Breast epithelium (tissue), 4 donors: Measurements from ENCODE around the gene FJX1. TPM values are rescaled to one million over a fixed set of nuclear protein-coding genes. Genes with fewer than 3 reads are reported as not detected.

ENCODE experiments used
- DNase-seq, 2 donors: peaks; one replicate each; pipeline ENCODE4 v3.0.0-alpha.2; 2019; ENCODE audit warnings: low spot score in 2 of 2
- H3K27ac ChIP-seq, 2 donors: fragments of 200-600 bp; sonication (generic) in 1 of 2; one replicate each; pipeline ENCODE4 v1.5.1; 2016 to 2019; ENCODE audit warnings: mild to moderate bottlenecking in 1 of 2
- H3K27me3 ChIP-seq, 2 donors: fragments of 200-600 bp; sonication (generic) in 1 of 2; one replicate each; pipeline versions ENCODE4 v1.5.1 to v1.6.0; 2017 to 2019; ENCODE audit warnings: control low read depth in 1 of 2, mild to moderate bottlenecking in 1 of 2
- H3K36me3 ChIP-seq: fragments of 200-600 bp; one replicate; pipeline ENCODE4 v1.5.1; 2019
- H3K4me1 ChIP-seq, 2 donors: fragments of 200-600 bp; sonication (generic); one replicate each; pipeline ENCODE4 v1.5.1; 2016 to 2019; ENCODE audit warnings: control low read depth in 1 of 2
- H3K4me3 ChIP-seq, 3 donors: fragments of 200-600 bp; sonication (generic); 1 replicate in 2 of 3; 2 replicates in 1 of 3; pipeline ENCODE4 v1.5.1; 2016 to 2019; ENCODE audit warnings: mild to moderate bottlenecking in 3 of 3, moderate library complexity in 2 of 3
- H3K9me3 ChIP-seq, 2 donors: fragments of 200-600 bp; sonication (generic) in 1 of 2; one replicate each; pipeline ENCODE4 v1.5.1; 2016 to 2019; ENCODE audit warnings: control low read depth in 1 of 2
- POLR2A ChIP-seq: fragments of 450-650 bp; IDR thresholded peaks from one replicate; pipeline ENCODE4 v1.6.1; 2016; ENCODE audit warnings: antibody characterized with exemption, mild to moderate bottlenecking, moderate library complexity
- POLR2AphosphoS5 ChIP-seq, 3 donors: sonication (generic); formaldehyde crosslinking; IDR thresholded peaks; one replicate each; pipeline ENCODE4 v1.6.1; 2017; ENCODE audit warnings: antibody characterized with exemption in 3 of 3
- intact Hi-C: fragments of 100-400 bp; cut with DNase I; formaldehyde crosslinking; loops from one replicate; pipeline ENCODE4 v1.15.1; 2023; ENCODE audit warnings: low total_unique reads
- total RNA-seq, 3 donors: library from RNA; depleted of rRNA; stranded (reverse); fragments of >200 nt; gene quantifications; one replicate each; pipeline ENCODE4 v1.1.0, GENCODE V29; 2016
- TF ChIP-seq, protein P1 (sequence below), 3 donors: fragments of 450-650 bp; IDR thresholded peaks; one replicate each; pipeline ENCODE4 v1.5.1; 2016 to 2017; ENCODE audit warnings: antibody characterized with exemption in 3 of 3, mild to moderate bottlenecking in 3 of 3, moderate library complexity in 3 of 3

FJX1 gene
- total RNA-seq, 3 donors from 2014 or later: 1.1 to 12.1 (median 8.3) TPM

DNA sequence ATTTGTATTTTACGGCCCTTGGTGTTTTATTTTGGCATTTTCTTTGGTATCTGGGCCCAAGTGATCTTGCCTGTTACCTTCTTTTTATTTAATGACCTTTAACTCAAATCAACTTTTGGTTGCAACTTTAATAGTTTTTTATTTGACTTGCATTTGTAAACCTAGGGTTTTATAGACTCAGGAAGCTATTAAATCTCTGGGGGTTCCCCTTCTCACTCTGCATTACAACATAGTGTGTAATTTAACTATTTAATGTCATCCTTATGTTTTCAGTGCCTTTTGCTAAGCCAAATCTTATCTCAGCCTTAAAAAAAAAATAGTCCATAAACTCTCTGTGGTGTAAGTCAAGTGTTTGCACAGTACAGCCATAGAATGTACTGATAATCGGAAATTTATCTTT lies 3.4 kb downstream of the FJX1 start:
- no peaks in the 10 kb centered on the region for H3K27me3 ChIP-seq
- H3K4me1 ChIP-seq: peaks cover 6 to 8% of the 10 kb centered on the region in 2 donors
- intact Hi-C loops: no loop called here
- no peaks in the 10 kb centered on the region for H3K36me3 ChIP-seq
- DNase-seq: no peak
- no peak overlapping the region for H3K4me3 ChIP-seq
- no peaks in the 10 kb centered on the region for H3K9me3 ChIP-seq
- TF ChIP-seq POLR2AphosphoS5 (IDR thresholded peaks at IDR 0.05) (no peak), POLR2A (no peak)
- TF ChIP-seq, protein P1, sequence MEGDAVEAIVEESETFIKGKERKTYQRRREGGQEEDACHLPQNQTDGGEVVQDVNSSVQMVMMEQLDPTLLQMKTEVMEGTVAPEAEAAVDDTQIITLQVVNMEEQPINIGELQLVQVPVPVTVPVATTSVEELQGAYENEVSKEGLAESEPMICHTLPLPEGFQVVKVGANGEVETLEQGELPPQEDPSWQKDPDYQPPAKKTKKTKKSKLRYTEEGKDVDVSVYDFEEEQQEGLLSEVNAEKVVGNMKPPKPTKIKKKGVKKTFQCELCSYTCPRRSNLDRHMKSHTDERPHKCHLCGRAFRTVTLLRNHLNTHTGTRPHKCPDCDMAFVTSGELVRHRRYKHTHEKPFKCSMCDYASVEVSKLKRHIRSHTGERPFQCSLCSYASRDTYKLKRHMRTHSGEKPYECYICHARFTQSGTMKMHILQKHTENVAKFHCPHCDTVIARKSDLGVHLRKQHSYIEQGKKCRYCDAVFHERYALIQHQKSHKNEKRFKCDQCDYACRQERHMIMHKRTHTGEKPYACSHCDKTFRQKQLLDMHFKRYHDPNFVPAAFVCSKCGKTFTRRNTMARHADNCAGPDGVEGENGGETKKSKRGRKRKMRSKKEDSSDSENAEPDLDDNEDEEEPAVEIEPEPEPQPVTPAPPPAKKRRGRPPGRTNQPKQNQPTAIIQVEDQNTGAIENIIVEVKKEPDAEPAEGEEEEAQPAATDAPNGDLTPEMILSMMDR (IDR thresholded peaks at IDR 0.05): no peak
- H3K27ac ChIP-seq: peak overlapping the region; percentile 66 to 78

DNA sequence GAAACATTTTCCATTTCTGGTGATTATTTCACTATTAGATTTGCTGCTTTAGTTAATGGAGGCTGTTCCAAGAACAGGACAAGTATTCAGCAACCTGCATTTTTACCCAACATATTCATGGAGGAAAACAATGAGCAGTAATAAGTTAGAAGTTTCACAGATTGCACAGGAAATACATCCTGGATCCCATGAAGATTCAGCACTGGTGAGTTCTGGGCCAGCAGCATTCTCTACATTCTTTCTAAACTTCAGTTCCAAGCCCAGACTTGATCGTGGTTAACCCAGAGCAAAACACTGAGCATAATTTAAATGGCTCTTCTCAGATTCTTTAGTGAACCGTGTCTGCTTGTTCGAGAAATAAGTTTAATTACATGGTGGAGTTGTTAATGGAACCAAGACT lies 3.8 kb downstream of the FJX1 start:
- no peaks in the 10 kb centered on the region for H3K36me3 ChIP-seq
- H3K9me3 ChIP-seq: no peaks in the 10 kb centered on the region
- intact Hi-C loops: no loop called here
- peak overlapping the region; percentile 66 to 78 for H3K27ac ChIP-seq
- H3K4me1 ChIP-seq: peaks cover 6 to 8% of the 10 kb centered on the region in 2 donors
- H3K4me3 ChIP-seq: no peak overlapping the region
- TF ChIP-seq, protein P1 (IDR thresholded peaks at IDR 0.05): no peak
- TF ChIP-seq POLR2AphosphoS5 (IDR thresholded peaks at IDR 0.05): no peak
- TF ChIP-seq POLR2A: no peak
- H3K27me3 ChIP-seq: no peaks in the 10 kb centered on the region
- DNase-seq: peak in 1 of 2 donors; percentile 66

DNA sequence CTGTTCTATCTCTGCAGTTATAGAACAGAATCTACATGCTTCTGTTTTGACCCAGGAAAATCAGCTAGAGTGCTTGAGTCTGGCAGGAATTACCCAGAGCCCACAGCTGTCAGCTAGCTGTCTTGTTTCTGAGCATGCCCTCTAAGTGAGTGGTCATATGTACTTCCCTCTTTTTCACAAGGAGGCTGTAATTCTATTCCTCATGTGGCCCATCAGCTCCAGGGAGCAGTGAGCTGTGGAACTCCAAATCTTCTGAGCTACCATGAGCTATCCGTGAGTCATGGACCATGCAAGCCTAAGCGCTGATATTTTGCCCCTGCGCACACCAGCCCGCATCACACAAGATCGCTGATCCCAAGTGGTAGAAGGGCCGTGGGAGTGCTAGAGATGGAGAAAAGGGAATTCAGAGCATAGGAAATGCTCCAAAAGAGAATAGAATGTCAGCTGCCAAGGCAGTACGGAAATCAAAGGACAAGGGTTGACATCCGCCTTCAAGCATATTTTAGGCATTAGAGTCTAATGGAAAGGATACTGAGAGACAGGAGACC lies 5.4 kb downstream of the FJX1 start:
- no peaks in the 10 kb centered on the region for H3K27me3 ChIP-seq
- H3K36me3 ChIP-seq: no peaks in the 10 kb centered on the region
- peaks cover 6 to 8% of the 10 kb centered on the region in 2 donors for H3K4me1 ChIP-seq
- peak overlapping the region in 1 of 2 donors; percentile 78 for H3K27ac ChIP-seq
- TF ChIP-seq POLR2AphosphoS5 (IDR thresholded peaks at IDR 0.05): no peak
- TF ChIP-seq, protein P1 (IDR thresholded peaks at IDR 0.05): no peak
- no peak for TF ChIP-seq POLR2A
- no peak overlapping the region for H3K4me3 ChIP-seq
- intact Hi-C loops: no loop called here
- H3K9me3 ChIP-seq: no peaks in the 10 kb centered on the region
- no peak for DNase-seq

DNA sequence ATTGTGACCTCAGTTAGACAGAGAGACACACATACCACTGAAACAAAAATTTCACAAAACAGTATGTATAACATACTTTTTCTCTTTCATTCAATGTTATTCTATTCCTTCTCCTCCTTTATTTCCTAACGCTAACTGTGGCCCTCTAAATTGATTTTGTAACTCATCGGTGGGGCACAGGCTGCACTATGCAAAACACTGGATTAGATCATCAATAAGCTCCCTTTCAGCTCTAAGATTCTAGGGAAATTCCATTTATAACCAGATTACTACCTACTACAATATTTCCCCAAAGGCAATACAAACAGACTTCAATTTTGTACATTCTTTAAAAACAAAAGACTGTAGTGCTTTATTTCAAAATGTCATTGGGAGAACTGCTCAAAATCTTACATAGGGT lies 6.1 kb downstream of the FJX1 start:
- H3K9me3 ChIP-seq: no peaks in the 10 kb centered on the region
- no peaks in the 10 kb centered on the region for H3K36me3 ChIP-seq
- intact Hi-C loops: no loop called here
- peaks cover 6 to 8% of the 10 kb centered on the region in 2 donors for H3K4me1 ChIP-seq
- no peak overlapping the region for H3K4me3 ChIP-seq
- TF ChIP-seq, protein P1 (IDR thresholded peaks at IDR 0.05): no peak
- no peak for TF ChIP-seq POLR2AphosphoS5 (IDR thresholded peaks at IDR 0.05)
- no peak for TF ChIP-seq POLR2A
- H3K27me3 ChIP-seq: no peaks in the 10 kb centered on the region
- peak overlapping the region in 1 of 2 donors; percentile 78 for H3K27ac ChIP-seq
- no peak for DNase-seq

DNA sequence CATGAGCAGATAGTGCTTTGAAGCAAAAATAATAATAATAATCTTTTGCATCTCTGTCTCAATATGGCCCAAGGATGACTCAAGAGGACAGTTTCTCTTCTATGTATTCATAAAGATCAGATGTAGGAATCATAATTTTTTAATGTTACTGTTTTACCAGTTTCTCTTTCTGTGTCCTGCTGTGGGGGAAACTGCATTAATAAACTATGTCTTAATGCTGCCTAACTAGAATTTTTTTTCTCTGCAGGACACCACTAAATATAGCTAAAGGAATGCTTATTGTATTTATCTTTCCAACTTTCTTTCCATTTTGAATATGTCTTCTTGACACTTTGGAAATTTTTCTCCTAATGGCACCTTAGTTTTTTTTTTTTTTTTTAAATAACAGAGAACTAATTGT lies 6.5 kb downstream of the FJX1 start:
- Histone ChIP-seq H3K9me3 (no peaks in the 10 kb centered on the region), H3K4me1 (peaks cover 5 to 6% of the 10 kb centered on the region in 2 donors), H3K27me3 (no peaks in the 10 kb centered on the region), H3K36me3 (no peaks in the 10 kb centered on the region), H3K4me3 (no peak overlapping the region), H3K27ac (no peak overlapping the region)
- TF ChIP-seq, protein P1 (IDR thresholded peaks at IDR 0.05): no peak
- TF ChIP-seq POLR2A (no peak), POLR2AphosphoS5 (IDR thresholded peaks at IDR 0.05) (no peak)
- intact Hi-C loops: no loop called here
- DNase-seq: no peak
